Measurements from ENCODE around the gene MT1F. TPM values are rescaled to one million over a fixed set of nuclear protein-coding genes. Genes with fewer than 3 reads are reported as not detected.
A peak's percentile ranks its signal among the peaks of the same experiment; 100 is the strongest.

MT1F gene
- total and polyA plus RNA-seq, 9 of the 15 experiments (the other 6 are each of a cell fraction or from before 2014, with no cell fraction given) = 0.18 to 0.68 (median 0.29) TPM; not detected in 5

DNA sequence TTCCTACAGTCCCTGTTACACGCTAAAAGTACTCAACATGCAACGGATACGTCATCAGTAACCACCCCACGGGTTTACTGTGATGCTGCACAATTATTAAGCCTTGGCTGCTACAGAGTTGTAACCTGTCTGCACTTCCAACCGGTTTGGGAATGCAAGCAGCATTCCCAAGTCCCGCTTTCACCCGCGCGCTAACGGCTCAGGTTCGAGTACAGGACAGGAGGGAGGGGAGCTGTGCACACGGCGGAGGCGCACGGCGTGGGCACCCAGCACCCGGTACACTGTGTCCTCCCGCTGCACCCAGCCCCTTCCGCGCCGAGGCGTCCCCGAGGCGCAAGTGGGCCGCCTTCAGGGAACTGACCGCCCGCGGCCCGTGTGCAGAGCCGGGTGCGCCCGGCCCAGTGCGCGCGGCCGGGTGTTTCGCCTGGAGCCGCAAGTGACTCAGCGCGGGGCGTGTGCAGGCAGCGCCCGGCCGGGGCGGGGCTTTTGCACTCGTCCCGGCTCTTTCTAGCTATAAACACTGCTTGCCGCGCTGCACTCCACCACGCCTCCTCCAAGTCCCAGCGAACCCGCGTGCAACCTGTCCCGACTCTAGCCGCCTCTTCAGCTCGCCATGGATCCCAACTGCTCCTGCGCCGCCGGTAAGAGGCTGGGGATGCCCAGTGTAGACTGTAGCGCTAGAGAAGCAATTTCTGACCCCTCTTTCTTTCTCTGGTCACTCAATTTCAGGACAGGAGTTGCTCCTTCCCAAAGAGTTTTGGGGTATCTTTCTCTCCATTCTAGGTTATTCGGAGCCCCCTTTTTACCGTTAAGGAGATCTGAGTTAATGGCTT lies 49.5 kb upstream of the MT1F start, which contains the start of gene MT2A (continued):
- TF ChIP-seq JUND (IDR thresholded peaks at IDR 0.05; ENCODE audit: borderline replicate concordance, low read depth, low read length) (peak; percentile 91), JUND (tag; IDR thresholded peaks at IDR 0.05; ENCODE audit: borderline replicate concordance, low read depth, low read length) (peak; percentile 85; the same call in 1 of the 3 replicates), ESRRB (CRISPR knock-in tag; IDR thresholded peaks at IDR 0.05; ENCODE audit: borderline replicate concordance) (no peak), FOXJ3 (CRISPR knock-in tag; IDR thresholded peaks at IDR 0.05) (no peak), RBM14 (IDR thresholded peaks at IDR 0.05; ENCODE audit: borderline replicate concordance, insufficient read depth, low read depth, low read length) (no peak), GABPB1 (CRISPR knock-in tag; IDR thresholded peaks at IDR 0.05) (no peak), ZFPM2 (CRISPR knock-in tag; IDR thresholded peaks at IDR 0.05) (no peak), HIVEP1 (CRISPR knock-in tag; IDR thresholded peaks at IDR 0.05) (no peak), ZNF408 (CRISPR knock-in tag; IDR thresholded peaks at IDR 0.05; ENCODE audit: low read depth) (no peak), ZFP30 (CRISPR knock-in tag; IDR thresholded peaks at IDR 0.05; ENCODE audit: borderline replicate concordance) (no peak), SUPT5H (IDR thresholded peaks at IDR 0.05) (peak; percentile 76), ZNF134 (CRISPR knock-in tag; conservative IDR thresholded peaks at IDR 0.05) (0 out of 2 replicates have a peak, but pooled peaks have one; percentile 43), SMARCA5 (IDR thresholded peaks at IDR 0.05) (peak; percentile 56; the same call in 1 of the 2 replicates), ZC3H8 (IDR thresholded peaks at IDR 0.05) (no peak), ZZZ3 (IDR thresholded peaks at IDR 0.05) (no peak), SRSF3 (IDR thresholded peaks at IDR 0.05; ENCODE audit: insufficient read depth, low read length) (no peak), RB1 (IDR thresholded peaks at IDR 0.05; ENCODE audit: low read depth) (peak; percentile 89), WHSC1 (IDR thresholded peaks at IDR 0.05; ENCODE audit: low read length) (peak; percentile 50), MEIS2 (IDR thresholded peaks at IDR 0.05; ENCODE audit: partially characterized antibody) (no peak), MYC (IDR thresholded peaks at IDR 0.05; ENCODE audit: low read depth, low read length) (peak; percentile 84), MYC (CRISPR knock-in tag; IDR thresholded peaks at IDR 0.05; ENCODE audit: borderline replicate concordance, low read depth) (no peak), ZNF23 (CRISPR knock-in tag; IDR thresholded peaks at IDR 0.05) (no peak)
- TF ChIP-seq, protein P1, sequence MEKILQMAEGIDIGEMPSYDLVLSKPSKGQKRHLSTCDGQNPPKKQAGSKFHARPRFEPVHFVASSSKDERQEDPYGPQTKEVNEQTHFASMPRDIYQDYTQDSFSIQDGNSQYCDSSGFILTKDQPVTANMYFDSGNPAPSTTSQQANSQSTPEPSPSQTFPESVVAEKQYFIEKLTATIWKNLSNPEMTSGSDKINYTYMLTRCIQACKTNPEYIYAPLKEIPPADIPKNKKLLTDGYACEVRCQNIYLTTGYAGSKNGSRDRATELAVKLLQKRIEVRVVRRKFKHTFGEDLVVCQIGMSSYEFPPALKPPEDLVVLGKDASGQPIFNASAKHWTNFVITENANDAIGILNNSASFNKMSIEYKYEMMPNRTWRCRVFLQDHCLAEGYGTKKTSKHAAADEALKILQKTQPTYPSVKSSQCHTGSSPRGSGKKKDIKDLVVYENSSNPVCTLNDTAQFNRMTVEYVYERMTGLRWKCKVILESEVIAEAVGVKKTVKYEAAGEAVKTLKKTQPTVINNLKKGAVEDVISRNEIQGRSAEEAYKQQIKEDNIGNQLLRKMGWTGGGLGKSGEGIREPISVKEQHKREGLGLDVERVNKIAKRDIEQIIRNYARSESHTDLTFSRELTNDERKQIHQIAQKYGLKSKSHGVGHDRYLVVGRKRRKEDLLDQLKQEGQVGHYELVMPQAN (IDR thresholded peaks at IDR 0.05; ENCODE audit: borderline replicate concordance) = no peak
- TF ChIP-seq, protein P2, sequence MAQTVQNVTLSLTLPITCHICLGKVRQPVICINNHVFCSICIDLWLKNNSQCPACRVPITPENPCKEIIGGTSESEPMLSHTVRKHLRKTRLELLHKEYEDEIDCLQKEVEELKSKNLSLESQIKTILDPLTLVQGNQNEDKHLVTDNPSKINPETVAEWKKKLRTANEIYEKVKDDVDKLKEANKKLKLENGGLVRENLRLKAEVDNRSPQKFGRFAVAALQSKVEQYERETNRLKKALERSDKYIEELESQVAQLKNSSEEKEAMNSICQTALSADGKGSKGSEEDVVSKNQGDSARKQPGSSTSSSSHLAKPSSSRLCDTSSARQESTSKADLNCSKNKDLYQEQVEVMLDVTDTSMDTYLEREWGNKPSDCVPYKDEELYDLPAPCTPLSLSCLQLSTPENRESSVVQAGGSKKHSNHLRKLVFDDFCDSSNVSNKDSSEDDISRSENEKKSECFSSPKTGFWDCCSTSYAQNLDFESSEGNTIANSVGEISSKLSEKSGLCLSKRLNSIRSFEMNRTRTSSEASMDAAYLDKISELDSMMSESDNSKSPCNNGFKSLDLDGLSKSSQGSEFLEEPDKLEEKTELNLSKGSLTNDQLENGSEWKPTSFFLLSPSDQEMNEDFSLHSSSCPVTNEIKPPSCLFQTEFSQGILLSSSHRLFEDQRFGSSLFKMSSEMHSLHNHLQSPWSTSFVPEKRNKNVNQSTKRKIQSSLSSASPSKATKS (CRISPR knock-in tag; IDR thresholded peaks at IDR 0.05) = no peak
- TF ChIP-seq, protein P3, sequence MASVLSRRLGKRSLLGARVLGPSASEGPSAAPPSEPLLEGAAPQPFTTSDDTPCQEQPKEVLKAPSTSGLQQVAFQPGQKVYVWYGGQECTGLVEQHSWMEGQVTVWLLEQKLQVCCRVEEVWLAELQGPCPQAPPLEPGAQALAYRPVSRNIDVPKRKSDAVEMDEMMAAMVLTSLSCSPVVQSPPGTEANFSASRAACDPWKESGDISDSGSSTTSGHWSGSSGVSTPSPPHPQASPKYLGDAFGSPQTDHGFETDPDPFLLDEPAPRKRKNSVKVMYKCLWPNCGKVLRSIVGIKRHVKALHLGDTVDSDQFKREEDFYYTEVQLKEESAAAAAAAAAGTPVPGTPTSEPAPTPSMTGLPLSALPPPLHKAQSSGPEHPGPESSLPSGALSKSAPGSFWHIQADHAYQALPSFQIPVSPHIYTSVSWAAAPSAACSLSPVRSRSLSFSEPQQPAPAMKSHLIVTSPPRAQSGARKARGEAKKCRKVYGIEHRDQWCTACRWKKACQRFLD (CRISPR knock-in tag; IDR thresholded peaks at IDR 0.05) = no peak
